GM19099 (cell line): ENCODE measurements around the gene CATSPERZ.

Source experiments
- POLR2A ChIP-seq: IDR thresholded peaks from 3 replicates; pipeline ENCODE4 v1.6.1; 2011; ENCODE audit warnings: low read depth; ENCODE audit not compliant: insufficient read length; ENCODE audit errors: extremely low read depth

CATSPERZ gene

GRCh38 chr11:64318766-64319761, 18.9 kb downstream of the CATSPERZ start:
- no peak for TF ChIP-seq POLR2A

- TF ChIP-seq POLR2A: no peak
Observed at GRCh38 chr11:64320556-64320955, 20.4 kb downstream of the CATSPERZ start.

DNA sequence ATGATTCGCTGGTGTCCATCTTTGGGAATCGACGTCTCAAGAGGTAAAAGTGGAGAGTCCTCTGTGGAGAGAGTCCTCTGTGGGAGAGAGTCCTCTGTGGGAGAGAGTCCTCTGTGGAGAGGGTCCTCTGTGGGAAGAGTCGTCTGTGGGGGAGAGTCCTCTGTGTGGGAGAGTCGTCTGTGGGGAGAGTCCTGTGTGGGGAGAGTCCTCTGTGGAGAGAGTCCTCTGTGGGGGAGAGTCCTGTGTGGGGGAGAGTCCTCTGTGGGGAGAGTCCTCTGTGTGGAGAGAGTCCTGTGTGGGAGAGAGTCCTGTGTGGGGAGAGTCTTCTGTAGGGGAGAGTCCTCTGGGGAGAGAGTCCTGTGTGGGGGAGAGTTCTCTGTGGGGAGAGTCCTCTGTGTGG, 20.9 kb downstream of the CATSPERZ start:
- TF ChIP-seq POLR2A: no peak

DNA sequence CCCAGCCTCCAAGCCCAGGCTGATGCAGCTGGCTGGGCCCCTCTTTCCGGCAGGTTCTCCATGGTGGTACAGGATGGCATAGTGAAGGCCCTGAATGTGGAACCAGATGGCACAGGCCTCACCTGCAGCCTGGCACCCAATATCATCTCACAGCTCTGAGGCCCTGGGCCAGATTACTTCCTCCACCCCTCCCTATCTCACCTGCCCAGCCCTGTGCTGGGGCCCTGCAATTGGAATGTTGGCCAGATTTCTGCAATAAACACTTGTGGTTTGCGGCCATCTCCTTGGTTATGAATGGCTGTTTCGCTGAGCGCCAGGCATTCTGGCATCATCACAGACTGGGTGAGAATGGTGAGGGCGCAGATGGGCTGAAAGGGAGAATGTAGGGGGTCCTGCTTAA, 21.4 kb downstream of the CATSPERZ start:
- TF ChIP-seq POLR2A: no peak

DNA sequence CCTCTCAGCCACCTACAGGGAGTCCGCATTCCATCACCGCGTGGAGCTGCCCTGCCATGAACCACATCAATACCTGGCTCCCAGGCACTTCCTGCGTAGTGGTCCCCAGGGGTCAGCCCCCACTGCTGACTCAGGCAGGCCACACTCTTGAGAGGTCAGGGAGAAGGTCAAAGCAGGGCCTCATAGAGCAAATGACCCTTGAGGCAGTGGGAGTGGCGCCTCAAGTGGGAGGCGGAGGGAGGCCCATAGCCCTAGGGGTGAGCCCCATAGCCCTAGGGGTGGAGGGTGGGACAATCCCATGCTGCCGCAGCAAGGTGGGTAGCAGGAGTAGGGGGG, 22.7 kb downstream of the CATSPERZ start:
- TF ChIP-seq POLR2A: no peak

- no peak for TF ChIP-seq POLR2A
Observed at GRCh38 chr11:64323373-64323772, 23.2 kb downstream of the CATSPERZ start.

- TF ChIP-seq POLR2A: no peak
Observed at GRCh38 chr11:64324692-64325469, 24.7 kb downstream of the CATSPERZ start.

- TF ChIP-seq POLR2A: no peak
Observed at GRCh38 chr11:64327375-64327774, 27.2 kb downstream of the CATSPERZ start.

GRCh38 chr11:64327993-64328392, 27.8 kb downstream of the CATSPERZ start:
- TF ChIP-seq POLR2A: no peak

DNA sequence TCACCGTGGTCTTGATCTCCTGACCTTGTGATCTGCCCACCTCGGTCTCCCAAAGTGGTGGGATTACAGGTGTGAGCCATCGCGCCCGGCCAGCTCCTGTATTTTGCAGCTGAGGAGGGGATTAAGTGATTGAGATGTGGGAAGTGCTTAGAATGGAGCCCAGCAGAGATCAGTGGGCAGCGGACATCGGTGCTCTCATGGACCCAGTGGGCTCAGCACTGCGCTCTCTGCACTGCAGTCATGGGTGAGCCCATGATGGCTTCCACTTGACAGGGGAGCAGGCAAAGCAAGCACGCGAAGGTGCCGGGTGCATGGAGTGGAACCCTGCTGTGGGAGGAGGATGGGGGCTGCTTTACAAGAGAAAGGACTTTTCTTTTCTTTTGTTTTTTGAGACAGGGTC, 30.7 kb downstream of the CATSPERZ start:
- TF ChIP-seq POLR2A: no peak

- TF ChIP-seq POLR2A: no peak
Observed at GRCh38 chr11:64331569-64332371, 31.6 kb downstream of the CATSPERZ start.

DNA sequence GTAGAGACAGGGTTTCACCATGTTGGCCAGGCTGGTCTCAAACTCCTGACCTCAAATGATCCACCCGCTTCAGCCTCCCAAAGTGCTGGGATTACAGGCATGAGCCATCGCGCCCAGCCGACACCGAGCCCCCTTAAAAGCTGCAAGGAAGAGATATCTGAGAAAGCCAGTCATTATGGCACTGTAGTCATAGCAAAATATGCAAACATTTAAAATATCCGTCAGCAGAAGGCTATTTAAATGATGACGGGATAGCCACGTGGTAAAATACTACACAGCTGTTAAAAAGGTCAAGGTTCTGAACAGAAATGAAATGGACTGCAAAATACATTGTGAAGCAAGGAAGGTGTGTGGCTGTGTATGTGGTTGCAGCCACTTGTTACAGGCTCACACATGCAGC, 33.4 kb downstream of the CATSPERZ start:
- no peak for TF ChIP-seq POLR2A

DNA sequence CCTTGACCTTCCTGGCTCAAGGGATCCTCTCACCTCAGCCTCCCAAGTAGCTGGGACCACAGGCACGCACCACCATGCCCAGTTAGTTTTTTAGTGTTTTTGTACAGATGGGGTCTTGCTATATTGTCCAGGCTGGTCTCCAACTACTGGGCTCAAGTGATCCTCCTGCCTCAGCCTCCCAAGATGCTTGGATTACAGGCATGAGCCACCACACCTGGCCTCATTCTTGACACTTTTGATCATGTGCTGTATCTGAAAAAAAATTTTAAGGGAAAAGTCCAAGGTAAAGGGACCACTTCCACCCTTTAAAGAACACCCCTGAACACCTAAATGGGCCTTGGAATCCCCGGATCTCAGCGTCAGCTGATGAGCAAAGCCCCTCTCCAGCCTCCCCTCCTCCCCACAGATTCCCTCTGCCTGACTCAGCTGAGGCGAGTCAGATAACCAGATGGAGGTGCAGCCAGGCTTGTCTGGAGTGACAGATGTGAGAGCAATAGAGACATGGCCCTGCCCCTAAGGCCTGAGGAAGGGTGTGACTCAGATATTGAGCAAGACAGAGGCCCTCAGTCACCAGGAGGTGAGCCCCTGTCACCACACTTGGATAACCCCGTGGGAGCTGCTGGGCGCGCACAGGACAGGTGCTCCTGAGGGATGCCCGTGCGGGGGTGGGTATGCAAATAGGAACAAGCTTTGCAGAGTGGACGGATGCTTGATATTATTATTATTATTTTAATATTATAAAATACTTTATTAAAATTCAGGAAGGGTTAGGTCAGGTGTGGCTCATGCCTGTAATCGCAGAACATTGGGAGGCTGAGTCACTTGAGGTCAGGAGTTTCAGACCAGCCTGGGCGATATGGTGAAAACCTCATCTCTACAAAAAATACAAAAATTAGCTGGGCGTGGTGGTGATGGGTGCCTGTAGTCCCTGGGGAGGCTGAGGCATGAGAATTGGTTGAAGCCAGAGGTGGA, 34.9 kb downstream of the CATSPERZ start:
- peak; percentile 46 for TF ChIP-seq POLR2A
